CD4-positive, alpha-beta T cell treated with Interleukin-17A for 1 hour (primary cell): ENCODE data around the gene PAX3.

ENCODE experiments used
- DNase-seq: peaks from one replicate; pipeline ENCODE4 v3.0.0-alpha.2; 2020

Gene PAX3

DNA sequence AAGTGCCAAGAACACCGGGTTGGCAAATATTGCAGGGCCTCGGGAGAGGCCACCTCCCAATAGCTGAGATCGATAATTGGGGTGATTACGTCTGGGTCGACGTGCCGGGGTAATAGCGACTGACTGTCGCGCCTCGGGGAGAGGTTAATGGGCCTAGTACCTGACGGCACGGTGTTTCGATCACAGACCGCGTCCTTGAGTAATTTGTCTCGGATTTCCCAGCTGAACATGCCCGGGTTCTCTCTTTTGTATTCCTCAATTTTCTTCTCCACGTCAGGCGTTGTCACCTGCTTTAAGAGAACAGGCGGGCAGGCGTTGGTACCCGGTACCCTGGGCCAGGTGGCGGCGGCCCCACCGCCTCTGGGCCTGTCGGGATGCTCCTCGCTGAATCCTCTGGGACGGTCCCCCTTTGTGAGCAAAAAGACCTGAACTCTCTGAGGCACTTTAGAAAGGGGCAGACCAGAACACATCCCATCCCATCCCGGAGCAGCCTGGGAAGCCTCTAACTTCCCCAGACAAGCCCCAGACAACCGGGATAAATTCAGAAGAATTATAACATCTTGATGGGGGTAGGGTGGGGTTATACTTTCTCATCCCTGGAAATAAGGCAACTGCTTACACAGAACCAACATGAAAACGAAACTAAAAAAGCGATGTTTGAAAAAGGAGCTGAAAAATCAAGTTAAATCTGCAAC is 3.3 kb downstream of the PAX3 start:
- DNase-seq = no peak

DNA sequence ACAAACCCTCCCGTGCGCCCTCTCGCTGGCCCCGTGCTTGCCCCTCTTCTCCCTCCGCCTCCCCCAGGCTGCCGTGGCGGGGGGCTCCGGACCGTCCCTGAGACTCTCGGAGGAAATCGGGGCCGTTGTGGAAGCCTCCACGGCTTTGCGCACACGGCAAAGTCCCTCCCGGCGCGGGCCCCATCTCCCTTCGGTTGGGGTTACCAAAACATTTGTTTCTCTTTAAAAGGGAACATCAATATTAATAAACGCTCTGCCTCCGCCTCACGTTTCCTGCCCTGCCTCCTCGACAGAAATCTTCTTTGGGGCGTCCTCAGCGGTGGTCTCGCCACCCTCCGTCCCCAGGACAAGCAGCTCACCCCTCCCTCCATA is 3.8 kb downstream of the PAX3 start:
- no peak for DNase-seq

DNA sequence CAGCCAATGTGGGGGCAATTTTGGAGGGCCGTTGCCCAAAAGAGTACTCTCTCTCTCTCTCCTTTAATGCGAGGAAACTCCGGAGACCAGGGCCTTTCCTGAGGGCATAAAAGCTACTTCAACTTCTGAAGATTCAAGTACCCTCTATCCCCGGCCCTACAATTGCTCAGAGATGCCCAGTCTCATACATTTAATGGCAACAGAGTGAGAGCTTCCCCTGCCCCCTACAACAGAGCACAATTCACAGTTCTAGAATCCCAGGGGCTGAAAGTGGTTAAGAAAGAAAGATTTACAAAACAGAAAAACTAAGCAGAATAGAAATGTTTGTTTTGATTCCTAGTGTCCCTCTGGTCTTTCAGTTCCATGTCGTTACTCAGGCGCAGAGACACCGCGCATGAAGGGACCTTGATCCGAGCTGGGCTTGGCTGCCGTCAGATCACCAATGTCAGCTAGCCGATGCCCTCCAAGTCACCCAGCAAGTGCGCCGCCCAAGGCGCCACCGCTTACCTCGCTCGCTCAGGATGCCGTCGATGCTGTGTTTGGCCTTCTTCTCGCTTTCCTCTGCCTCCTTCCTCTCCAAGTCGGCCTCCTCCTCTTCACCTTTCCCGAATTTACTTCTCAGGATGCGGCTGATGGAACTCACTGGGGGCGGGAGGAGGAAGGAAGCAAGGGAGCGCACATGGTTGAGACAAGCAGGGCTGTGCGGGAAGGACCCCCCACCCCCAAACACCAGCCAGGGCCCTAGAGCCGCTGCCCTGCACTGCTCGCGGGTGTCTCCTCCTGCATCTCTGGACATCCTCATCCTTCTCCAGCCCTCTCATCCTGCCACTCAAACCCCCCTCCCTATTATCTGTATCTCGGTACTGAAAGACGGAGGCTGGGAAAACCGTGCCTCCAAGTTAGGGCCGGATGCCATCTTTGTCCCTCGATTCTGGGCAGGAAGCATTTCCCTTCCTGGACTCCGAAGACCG is 4.9 kb downstream of the PAX3 start:
- no peak for DNase-seq

DNA sequence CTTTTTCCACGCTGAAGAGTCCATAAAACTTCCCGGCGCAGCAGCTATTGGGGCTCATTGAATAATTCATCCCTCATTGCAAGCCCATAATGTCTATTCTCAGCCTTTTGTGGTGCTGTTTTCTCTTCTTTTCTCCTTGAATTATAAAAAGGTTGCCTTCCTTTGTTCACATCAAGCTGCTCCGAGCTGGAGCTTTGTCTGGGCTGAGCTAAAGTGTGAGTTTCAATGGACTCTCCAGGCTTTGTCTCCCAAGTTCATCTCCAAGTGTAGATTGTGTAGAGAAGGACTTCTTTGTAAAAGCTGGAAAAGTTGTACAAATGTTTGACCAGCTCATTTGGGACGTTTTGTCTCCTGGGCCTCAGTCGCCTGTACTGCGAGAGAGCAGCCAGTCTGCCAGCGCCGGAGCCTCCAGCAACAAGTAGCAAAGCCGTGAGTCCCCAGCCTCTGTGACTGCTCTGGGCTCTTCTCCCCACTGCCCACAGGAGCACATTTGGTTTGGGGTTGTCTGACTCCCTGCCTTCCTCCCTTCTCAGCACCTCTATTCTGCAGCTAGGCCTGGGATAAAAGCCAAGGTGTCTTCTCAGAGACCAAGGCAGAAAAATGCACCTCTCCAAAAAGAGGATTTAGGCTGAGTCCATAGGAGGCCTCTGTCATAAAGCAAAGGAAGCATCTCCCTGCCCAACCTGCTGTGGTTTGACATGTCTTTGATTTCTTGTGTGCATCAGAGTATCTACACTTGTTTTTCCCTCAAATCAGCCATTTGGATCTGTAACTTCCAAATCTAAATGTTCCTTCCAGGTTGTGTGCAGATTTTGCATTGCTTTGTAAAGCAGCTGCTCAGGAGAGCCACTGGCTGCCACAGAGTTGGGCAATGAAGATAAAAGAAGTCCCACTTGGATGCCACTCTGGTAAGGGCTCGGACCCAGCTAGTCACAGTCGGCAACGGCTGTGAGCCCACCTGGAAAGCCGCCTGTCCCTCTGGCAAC is 6.4 kb downstream of the PAX3 start:
- DNase-seq = no peak

DNA sequence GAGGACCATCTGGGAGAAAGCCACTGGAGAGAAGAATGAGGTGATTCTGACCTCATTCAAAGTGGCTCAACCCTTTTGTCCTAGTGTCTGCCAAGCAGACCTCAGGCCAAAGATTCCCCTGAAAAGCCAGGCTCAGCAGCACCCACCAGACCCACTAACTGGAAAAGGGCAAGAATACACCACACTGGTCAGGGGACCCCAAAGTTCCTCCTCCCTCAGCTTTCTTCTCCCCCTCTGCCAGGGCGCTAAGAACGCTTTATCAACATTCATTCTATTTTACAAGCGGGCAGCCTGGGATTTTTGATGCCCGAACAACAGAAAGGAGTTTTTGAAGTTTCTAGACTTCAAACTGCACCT is 7.3 kb downstream of the PAX3 start:
- DNase-seq = no peak

DNA sequence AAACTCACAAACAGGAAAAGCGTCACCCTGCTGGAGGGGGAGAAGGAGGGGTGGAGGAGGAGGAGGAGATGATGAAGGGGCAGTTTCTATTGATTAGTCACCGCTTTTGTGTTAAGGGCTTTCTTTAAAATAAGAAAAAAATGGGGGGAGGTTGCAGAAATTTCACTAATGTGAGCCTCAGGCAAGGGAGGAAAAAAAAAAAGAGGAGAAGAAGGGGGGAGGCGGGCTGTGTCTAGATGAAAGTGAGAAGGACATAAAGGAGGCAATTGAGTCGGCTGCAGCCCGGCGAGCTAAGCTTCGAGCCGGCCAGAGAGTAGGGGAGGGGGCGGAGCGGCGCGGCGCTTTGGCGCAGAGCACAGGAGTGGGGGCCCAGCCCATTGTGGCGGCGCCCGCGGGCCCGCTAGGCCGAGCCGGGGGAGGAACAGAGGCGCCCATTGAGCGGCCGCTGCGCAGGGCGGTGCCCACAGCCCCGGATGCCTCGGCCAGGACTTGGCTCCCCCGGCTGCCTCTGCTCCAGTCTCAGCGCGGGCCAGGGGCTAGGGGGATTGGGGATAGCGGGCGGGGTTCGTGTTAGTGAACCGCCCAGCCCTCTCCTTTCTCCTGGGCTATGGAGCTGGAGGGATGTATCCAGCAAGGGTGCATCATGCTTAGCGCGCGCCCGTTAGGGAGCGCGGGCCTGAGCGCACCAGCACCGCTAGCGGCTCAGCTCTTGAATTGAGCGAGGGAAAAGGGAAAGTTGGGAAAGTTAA is 7.9 kb downstream of the PAX3 start:
- DNase-seq = no peak

GRCh38 chr2:222290401-222290735 is 8.4 kb downstream of the PAX3 start:
- DNase-seq = no peak

DNA sequence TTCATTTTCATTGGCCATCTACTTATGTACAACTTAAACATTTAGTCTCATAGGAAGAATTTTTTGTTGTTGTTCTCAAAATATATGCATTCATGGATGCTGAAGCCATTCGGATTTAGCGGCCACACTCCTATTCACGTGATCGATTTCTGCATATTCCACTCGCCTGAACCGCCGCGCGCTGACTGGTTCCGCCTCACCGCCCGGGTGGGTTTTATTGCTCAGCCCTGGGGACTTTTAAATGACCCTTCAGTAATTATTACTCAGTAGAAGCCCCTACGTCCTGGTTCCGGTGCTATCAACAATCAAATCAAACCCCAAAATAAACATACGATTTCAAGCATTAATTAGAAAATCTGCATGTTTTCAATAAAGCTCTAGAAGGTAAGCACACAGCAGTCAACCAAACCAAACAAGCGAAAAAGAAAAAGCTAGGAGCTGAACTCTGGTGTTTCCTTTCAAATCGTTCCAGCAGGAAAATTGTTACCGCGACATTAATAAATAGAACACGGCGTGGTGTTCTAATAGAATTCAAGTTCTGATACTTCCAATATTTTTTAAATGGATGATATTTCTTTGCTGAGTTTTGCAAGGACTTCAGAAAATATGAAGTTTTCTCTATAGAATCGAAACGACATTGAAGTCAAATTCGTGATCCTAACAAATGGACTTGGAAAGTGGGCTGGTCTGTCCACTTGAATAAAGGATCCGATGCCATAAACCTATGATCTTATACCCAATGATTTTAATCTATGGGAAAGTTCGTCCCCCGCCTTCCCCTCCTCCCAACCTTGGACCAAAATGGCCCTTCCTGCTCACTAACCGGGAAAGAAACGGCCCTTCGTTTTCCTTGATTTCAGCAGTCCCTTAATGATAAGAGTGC is 9.3 kb downstream of the PAX3 start:
- no peak for DNase-seq

- DNase-seq = no peak
Observed at GRCh38 chr2:222288590-222289277, 10.1 kb downstream of the PAX3 start.

GRCh38 chr2:222287862-222288479 is 10.8 kb downstream of the PAX3 start:
- no peak for DNase-seq

- DNase-seq = no peak
Observed at GRCh38 chr2:222284466-222284865, 14.3 kb downstream of the PAX3 start.

DNA sequence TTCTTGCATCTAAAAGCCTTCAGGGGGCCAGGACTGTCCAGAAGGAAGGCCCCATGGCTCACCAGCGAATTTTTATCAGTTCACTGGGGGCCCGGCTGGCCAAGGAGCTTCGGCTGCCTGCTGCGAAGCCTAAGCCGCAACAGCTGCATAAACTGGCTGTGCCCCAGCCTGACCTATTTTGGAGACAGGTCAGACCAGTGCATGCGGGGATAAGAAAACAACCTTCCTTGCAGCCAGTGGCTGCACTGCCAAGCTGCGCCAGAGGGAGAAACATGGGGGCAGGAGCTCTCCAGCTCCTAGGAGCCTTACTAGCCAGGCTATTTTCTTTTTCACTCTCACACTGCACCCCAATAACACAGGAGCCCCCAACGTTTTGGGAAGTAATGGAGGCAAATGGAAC is 15.2 kb downstream of the PAX3 start:
- DNase-seq = no peak

GRCh38 chr2:222281506-222281905 is 17.3 kb downstream of the PAX3 start:
- no peak for DNase-seq

DNA sequence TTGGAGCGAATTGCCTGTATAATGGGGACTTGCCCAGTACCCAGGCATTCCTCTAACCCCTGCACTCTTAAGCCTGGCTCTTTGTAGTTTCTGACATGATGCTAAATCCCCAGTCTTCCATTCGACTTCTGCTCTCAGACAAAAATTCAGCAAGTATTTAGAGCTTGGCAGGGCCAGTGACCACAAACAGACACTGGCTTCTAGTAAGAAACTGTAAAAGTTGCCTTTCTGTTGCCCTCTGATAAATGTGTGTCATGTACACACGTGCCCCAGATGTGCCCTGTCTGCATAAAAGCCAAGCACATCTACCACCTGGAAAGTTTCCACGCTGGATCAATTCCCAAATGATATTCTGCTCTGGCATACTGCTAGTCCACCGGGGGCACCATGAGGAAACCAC is 18.0 kb downstream of the PAX3 start:
- no peak for DNase-seq

- no peak for DNase-seq
Observed at GRCh38 chr2:222272446-222273015, 26.3 kb downstream of the PAX3 start.

DNA sequence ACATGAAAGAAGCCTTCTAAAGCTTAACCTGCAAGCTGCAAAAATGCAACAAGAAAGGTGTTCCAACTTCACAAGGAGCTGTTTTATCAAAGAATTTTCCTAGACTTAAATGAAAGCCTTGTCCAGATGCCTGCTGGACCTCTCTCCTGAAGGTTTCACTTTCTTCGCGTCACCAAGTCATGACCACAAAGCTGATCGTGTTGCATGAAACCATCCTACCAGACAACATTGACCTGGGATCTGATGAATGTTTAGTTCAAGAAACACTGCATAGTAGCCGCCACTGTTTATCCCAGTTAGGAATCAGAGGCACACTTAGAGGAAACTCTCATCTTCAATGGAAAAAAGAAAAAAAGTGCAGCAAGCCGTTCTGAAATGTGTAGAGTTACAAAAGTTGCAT is 26.9 kb downstream of the PAX3 start:
- DNase-seq = no peak

GRCh38 chr2:222270396-222270795 is 28.4 kb downstream of the PAX3 start:
- DNase-seq = no peak

DNA sequence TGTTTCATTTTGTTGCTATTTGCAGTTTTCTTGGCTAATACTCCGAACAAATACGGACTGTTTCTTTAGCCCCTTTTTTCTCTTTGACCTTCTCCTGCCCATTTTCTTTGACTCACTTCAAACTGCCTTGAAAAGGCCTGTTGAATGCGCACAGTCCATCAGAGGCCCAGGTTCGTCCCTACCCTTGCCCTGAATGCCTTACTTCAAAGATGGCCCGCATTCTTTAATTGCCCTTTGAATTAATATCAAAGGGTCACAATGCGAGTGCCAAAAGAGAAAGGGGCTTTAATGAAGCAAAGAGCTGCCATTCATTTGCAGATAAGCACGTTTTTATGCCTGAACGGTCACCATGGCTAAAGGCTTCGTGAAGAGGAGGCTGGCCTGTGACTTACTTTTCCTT is 29.7 kb downstream of the PAX3 start:
- no peak for DNase-seq

- DNase-seq = no peak
Observed at GRCh38 chr2:222268311-222268990, 30.3 kb downstream of the PAX3 start.
